ENCODE results near the gene SEMA7A.

- TF ChIP-seq EZH2 (optimal IDR thresholded peaks at IDR 0.05; ENCODE audit: low read depth, low read length) (no peak), CTCF (IDR thresholded peaks at IDR 0.05; ENCODE audit: low read length) (no peak)
These were observed 11.5 kb downstream of the SEMA7A start for GRCh38 chr15:74422265-74422651.
